Activated CD4-positive, alpha-beta T cell treated with anti-CD3 and anti-CD28 coated beads, Interleukin-10, Interleukin-2, amounts not matched to agents 100 ng/mL and 50 ng/mL, durations not matched to agents 16 hours and 8 hours (primary cell): ENCODE measurements around the gene YIF1A.
"Not testable (repeated sequence)": the region's sequence is repeated elsewhere in the genome, so short reads cannot be mapped to it uniquely, and the experiment has no call there.

Experiments used
- DNase-seq: peaks from one replicate; pipeline ENCODE4 v3.0.0-alpha.2; 2020

Gene YIF1A

DNA sequence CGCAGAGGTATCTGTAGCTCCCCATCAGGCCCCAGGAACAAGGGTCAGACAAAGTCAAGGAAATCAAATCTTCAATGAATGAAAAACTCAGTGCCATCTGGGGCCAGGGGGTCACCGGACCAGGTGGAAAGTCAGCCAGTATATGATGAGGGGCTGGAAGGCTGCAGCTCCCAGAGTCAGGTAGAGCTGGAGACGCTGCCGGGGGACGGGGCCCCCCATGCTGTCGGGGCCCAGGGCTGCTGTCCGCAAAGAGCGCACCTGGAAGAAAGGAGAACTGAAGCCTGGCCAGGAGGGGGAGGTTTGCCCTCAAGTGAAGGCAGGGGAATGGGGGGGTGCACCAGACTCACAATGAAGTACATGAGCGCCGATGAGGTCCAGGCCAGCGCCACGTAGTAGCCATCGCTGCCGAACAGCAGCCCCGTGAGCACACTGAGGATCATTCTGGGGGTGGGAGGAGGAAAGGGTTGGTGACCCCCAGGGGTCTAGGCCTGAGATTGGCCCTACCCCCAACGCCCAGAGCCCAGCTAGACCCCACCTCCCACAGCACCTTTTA, 4.3 kb downstream of the YIF1A start:
- DNase-seq = no peak

DNA sequence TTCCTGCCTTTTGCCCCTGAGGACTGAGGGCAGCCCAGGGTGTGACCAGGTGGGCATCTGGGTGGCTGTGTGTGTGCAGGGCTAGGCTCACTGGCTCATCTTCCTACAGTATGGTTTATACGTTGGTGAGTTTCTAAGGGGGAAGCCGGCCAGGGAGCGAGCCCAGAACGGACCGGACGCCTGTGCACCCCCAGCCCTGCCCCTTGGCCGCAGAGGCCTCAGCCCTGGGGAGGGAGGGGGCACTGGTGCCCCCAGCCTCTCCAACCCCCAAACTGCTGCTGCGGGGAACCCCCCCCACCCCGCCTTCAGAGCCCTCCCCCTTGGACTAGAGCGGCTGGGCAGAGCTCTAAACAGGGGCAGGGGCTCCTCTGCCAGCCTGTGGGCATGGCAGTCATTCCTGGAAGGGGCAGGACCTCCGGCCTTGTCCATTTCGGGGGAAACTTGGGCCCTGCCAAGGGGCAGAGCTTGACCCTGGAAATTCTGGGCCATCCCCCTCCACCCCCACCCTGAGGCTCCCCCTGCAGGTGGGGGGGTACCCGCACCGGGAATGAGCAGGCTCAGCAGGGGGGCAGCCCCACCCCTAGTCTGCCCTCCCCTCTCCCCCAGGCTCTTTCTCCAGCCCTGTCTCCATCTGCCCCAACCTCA, 5.4 kb downstream of the YIF1A start:
- no peak for DNase-seq

DNA sequence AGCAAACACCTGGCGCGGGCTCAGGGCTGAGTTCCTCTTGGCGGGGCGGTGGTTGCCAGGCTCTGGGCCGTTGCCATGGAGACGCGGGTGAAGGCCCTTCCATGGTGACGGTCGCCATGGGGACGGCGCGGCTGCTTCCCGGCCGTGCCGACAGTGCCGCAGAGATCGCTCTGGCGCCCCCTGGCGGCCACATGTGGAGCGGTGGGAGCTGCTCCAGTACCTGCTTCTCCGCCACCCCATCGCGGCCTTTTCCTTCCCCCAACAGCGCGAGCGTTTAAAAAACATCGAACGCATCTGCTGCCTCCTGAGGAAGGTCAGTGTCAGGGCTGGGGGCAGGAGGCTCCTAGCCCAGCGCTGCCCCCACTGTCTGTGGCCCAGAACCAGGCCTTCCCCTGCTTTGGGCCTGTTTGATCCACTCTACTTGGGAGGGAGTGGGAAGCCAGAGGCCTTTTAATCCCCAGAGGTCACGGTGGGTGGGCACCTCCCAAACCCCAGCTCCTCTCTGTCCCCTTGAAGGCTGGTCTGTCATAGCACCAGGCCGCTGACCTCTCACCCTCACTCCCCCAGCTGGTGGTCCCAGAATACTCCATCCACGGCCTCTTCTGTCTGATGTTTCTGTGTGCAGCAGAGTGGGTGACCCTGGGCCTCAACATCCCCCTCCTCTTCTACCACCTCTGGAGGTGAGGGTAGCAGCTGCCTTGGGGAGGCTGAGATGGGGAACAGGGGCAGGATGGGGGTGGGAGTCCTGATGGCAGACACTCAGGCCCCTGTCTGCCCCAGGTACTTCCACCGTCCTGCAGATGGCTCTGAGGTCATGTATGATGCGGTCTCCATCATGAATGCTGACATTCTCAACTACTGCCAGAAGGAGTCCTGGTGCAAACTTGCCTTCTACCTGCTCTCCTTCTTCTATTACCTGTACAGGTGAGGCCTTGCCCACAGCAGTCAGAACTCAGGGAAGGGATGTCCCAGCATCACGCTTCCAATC, 6.2 kb downstream of the YIF1A start:
- DNase-seq = peak; percentile 99

DNA sequence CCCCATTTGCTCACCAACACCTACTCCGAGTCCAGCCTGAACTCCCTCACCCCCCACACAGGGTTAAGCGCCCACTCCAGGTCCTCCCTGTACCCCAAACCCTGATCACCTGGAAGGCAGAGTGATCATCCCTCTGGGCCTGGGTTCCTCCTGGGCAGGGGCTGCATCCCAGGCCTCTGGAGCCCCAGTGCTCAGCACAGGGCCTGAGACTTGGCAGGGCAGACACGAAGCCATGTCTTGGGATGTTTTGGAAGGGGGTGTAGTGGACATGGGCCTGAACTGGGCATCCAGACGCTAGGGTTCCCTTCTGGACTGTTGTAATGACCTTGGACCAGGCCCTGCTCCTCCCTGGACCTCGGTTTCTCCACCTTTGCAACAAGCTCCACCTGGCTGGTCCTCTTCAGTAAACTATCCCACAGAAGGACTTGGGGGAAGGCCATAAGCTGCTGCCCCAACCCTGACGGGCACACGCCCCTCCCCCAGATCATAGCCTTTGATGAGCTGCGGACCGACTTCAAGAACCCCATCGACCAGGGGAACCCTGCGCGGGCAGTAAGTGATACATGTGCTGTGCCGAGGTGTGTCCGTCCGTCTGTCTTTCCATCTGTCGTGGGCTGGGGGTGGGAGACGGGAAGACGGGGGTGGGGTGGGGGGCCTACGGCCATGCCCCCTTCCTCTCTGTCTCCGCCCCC, 7.0 kb downstream of the YIF1A start:
- no peak for DNase-seq

DNA sequence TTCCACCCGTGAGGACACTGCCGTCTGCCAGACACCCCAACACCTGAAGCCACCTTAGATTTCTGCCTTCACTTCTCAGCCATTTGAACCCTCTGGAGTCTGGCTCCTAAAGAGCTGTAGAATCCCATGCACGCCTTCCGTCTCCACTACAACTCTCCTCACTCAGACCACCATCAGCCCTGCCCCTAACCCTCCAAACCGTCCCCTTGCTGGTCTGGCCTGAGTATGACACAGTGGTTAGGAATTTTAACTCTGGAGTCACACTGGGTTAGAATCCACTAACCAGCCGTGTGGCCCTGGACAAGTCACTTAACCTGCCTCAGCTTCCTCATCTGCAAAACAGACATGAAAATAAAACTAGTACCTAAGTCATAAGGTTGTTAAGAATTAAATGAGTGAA, 7.9 kb downstream of the YIF1A start:
- DNase-seq = no peak

DNA sequence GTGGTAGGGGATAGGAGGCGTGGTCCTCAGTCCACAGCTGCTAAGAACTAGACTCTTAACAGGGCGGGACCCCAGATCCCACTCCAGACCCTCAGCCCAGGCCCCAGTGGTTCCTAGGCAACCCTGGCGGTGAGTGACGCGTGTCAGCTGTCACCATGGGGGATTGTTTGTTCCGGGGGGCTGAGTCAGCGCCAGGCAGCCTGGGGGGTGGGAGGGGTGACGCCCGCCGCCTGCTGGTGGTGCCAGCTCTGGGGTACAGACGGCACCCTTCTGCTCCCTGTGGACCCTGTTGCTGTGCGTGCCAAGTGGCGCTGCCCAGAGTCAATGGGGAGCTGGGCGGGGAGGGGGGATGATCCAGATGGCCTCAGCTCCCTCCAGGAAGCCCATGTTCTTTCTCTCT, 8.5 kb downstream of the YIF1A start:
- DNase-seq = no peak

DNA sequence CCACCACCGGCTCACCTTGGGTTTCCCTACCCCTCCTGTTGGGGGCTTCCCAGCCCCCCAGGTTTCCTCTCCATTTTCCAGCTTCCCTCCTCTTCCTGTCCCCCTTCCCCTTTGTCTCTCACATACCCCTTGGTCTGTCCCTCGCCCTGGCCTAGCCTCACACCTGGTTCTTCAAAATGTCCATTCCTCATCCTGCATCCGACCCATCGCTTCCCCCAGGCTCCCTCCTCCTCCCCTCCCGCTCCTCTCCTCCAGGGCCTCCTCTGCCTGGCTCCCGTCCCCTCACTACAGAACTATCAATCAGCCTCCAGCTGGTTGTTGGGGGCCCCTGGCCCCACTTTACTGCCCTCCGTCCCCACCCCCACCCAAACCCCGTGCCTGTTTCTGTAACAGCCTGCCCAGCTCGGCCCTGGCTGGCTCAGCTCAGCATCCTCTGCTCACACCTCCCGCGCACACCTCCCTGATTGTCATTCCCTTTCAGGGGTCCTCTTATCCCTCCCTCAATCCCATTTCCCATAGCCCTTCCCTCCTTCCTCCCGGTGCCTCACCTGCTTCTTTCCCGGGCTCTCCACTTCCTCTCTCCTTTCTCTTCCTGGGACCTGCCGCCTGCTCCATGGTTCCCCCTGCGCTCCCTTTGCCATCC, 9.7 kb downstream of the YIF1A start:
- DNase-seq = no peak

DNA sequence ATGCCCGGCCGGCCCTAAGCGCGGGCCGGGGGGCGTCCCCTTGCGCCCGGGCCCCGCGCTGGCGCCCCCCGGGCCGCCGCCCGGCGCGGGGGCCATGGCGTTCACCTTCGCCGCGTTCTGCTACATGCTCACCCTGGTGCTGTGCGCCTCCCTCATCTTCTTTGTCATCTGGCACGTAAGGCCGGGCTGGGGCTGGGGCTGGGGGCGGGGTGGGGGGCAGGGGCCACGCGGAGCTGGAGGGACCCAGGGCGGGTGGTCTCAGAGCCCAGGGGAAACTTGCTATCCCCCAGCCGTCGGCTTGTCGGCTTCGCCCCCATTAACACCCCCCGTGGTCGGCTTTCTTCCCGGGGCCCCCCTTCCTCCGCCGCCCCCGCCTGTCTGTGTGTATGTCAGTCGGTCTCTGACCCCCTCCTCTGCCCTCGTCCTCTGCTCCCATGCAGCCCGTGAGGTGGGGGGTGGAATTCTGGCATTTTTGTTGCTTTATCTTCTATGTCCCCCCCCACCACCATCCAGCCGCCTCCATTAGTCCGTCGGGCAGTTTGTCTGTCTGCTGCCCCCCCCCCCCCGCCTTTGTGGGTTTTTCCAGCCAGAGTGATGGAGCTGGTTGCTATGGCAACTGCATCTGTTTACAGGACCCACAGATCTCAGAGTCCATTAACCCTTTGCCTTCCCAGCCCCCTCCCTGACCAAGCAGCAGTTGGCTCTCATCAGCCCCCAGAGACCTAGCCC, 10.4 kb downstream of the YIF1A start:
- DNase-seq = no peak

DNA sequence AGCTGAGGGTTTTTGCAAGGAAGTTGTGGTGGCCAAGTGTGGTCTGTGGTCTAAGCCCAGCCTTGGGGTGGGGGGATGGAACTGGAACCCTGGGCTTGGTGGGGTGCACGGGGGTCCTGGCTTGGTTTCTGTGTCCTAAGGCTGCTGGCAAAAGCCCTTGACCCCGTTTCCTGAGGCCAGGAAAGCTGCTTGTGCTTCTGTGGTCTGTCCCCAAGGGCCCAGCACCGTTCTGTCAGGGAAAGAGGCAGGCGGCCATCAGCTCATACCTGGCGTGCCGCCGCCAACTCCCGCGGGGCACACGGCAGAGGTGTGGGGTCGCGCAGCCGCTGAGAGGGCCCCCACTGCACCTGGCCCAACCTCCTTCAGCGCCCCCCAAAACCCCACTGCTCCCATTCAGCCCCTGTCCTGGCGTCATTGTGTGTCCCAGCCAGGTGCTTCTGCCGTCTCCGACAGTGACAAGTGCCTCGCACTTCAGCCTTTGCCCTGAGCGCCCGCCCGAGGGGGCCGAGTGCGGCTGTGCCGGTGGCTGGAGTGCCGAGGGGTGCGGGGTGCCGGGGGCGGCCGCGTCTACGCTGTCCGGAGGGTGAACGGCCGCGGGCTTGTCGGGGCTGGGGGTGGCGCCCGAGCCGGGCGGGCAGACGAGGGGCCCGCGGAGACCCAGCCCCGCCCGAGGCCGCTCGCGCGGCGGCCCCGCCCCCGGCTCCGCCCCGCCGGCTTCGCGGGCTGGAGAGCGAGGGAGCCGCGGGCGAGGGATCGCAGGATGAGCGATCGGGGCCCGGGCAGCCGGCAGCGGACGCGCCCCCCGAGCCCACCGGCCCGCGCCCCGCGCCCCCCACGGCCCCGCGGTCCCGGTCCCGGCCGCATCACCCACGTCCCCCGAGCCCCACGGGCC, 11.2 kb downstream of the YIF1A start, which contains the start of gene CNIH2:
Gene CNIH2, plus strand, starts transcription at position 705 of the 892 bp plus-strand sequence. CDS start 282 bp downstream, outside the sequence.
- peak; percentile 42 for DNase-seq

DNA sequence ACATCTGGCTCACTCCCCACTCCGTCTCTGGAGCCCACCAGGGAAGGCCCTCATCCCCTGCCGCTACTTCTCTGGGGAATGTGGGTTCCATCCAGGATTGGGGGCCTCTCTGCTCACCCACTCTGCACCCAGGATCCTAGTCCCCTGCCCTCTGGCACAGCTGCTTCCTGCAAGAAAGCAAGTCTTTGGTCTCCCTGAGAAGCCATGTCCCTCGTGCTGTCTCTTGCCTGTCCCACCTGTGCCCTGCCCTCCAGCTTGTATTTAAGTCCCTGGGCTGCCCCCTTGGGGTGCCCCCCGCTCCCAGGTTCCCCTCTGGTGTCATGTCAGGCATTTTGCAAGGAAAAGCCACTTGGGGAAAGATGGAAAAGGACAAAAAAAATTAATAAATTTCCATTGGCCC, 11.9 kb downstream of the YIF1A start:
- DNase-seq = not testable (repeated sequence)

DNA sequence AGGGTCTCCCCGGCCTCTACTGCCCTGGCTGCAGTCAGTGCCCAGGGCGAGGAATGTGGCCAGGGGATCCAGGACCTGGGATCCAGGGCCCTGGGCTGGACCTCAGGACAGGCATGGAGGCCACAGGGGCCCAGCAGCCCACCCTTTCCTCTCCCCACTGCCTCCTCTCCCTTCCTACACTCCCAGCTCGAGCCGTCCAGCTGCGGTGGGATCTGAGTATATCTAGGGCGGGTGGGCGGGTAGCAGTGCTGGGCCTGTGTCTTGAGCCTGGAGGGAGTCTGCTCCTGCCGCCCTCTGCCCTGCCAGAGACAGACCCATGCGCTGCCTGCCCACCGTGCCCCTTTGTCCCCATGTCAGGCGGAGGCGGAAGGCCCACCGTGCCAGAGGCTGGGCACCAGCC, 12.3 kb downstream of the YIF1A start:
- not testable (repeated sequence) for DNase-seq

DNA sequence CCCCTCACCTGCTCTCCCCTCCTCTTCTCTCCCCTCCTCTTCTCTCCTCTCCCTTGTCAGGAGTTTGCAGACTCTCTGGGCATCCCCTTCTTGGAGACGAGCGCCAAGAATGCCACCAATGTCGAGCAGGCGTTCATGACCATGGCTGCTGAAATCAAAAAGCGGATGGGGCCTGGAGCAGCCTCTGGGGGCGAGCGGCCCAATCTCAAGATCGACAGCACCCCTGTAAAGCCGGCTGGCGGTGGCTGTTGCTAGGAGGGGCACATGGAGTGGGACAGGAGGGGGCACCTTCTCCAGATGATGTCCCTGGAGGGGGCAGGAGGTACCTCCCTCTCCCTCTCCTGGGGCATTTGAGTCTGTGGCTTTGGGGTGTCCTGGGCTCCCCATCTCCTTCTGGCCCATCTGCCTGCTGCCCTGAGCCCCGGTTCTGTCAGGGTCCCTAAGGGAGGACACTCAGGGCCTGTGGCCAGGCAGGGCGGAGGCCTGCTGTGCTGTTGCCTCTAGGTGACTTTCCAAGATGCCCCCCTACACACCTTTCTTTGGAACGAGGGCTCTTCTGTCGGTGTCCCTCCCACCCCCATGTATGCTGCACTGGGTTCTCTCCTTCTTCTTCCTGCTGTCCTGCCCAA, 12.8 kb downstream of the YIF1A start:
- no peak for DNase-seq

DNA sequence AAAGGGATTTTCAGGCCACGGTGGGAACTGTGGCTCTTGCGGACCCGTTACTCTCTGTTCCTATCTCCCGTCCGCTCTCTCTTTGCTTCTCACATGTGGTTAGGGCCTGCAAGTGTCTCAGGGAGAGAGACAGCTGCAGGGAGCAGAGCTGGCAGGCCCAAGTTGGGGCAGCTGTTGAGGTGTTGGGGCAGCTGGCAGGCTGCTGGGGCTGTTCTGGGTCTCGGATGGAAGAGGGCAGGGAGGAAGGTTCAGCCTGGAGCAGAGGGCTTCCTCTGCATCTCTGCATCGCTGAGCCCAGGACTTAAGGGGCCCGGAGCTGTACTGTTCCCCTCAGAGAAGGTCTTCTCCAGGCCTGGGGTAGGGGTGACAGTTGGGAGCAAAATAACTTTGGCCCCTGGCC, 13.5 kb downstream of the YIF1A start:
- DNase-seq = no peak

DNA sequence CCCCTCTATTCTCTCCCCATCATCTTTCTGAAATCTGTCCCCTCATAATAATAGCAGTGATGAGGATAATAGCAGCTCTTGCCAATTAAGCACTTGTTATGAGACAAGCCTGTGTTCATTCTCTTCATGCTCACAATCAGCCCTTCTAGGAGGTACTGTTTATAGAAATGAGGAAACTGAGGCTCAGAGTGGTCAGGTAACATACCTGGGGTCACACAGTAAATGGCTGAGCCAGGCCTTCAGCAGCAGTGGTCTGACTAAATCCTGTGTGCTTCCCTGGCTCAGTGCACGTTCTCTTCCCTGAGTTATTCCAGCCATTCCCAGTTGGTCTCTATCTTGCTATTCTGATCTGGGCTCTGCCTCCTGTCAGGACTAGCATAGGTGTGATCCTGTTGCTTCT, 14.7 kb downstream of the YIF1A start:
- DNase-seq = no peak

DNA sequence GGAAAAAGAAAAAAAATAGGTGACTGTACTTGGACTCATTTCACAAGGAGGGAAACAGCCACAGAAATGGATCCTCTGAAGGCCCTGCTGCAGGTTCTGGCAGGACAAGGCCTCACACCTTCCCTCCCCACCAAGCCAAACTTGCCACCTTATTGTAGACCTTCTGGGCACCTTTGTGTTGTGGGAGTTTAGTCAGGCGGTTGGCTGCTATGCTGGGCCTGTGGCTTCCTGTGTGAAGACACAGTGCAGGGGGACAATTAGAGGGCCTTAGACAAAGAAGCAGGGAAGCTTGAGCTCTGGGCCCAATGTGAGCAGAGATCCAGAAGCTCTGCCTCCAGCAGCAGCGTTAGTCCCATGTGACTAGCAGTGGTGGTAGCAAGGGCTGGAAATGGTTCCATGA, 16.3 kb downstream of the YIF1A start:
- peak; percentile 28 for DNase-seq

DNA sequence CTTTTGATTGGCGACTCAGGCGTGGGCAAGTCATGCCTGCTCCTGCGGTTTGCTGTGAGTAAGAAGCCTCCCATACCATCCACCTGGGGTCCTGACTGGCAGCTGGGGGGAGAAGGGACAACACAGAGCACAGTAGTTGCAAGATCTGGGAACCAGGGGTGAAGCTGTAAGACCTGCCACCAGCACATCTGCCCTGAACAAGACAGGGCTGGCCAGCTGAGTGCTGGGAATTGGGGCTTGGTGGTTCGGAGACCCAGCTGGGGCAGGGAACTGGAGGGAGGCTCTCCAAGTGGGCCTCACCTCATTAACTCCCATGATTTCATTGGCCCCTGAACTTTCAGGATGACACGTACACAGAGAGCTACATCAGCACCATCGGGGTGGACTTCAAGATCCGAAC, 17.1 kb downstream of the YIF1A start:
- DNase-seq = no peak

DNA sequence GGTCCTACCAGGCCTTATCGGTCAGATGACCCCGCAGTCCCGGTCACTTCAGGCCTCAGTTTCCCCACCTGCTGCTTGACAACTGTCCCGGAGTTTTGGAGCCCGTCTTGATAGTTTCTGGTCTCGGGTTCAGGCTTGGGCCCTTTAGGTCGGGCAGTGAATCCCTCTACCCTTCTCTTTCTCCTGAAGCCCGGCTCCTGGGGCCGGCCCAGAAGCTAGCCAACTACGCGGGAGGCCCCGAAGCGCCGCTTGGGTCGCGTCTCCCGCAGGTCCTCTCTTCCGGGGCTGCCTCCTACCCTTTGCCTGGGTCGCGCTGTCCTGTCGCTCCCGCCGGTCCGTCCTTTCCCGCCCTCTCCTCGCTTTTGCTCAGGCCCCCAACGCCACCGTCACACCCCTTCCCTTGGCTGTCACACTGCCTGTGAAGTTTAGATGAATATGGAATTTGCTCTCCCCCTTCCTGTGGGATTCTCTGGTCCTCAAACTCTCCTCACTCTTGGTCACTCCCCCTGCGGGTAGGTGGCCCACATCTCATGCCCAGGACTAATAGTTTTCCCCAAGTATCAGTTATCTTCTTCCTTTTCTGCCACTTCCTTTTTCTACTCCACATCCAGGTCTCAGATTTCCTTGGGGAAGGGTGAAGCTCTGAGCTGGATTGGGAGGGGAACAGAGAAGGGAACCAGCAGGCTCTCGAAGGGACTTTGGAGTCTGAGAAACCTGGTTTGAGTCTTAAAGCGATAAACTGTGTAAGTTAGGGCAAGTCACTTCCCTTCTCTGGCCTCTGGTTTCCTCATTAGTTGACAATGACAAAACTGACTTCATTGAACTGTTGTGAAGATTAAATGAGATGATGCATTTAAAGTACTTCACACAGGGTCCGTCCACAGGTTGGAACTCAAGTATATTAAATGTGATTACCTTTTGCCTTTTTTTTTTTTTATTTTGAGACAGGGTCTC, 19.7 kb downstream of the YIF1A start:
- peak; percentile 30 for DNase-seq

DNA sequence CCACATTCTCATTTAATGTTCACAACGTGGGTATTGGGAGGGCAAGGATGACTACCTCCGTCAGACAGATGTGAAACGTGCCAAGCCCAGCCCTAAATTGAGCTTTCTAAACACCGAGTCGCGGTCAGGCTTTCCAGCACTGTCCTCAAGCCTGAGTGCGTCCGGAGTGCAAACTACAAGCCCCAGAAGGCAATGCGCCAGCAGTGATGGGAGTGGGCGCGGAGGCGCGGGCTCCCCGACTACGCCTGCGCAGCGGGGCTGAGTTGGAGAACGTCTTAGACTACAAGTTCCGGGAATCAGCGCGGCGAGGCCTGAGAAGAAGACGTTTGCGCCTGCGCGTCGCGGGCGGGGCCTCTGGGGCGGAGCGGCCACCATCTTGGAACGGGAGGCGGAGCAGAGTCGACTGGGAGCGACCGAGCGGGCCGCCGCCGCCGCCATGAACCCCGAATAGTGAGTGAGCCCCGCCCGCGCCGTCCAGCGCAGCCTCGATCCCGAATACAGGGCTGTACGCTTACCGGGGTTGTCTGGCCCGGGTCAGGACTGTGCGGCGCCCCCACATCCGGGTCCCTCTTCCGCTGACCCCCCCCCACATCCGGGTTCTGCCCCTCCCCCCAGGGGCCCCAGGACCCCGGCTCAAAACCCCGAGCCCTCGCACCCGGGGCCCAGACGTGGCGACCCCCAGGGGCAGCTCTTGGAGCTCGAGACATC, 20.5 kb downstream of the YIF1A start, which contains the start of gene RAB1B:
Gene RAB1B, plus strand, starts transcription at position 396 of the 708 bp plus-strand sequence. Its CDS starts 41 bp downstream, at position 437.
- DNase-seq = peak; percentile 100
